Forelimb muscle (tissue), 1 donor: ENCODE measurements around the gene ZNF236. TPM values are rescaled to one million over a fixed set of nuclear protein-coding genes. Genes with fewer than 3 reads are reported as not detected.
"Not testable (repeated sequence)": the region's sequence is repeated elsewhere in the genome, so short reads cannot be mapped to it uniquely, and the experiment has no call there.

ENCODE experiments used
- DNase-seq: peaks from one replicate; pipeline ENCODE4 v3.0.0-alpha.2; 2013; ENCODE audit warnings: low read depth
- polyA plus RNA-seq: library from polyadenylated mRNA; unstranded; fragments of 120-200 nt; gene quantifications from one replicate; pipeline ENCODE4 v1.2.1, GENCODE V29; 2013; ENCODE audit not compliant: insufficient read length

Gene ZNF236
- polyA plus RNA-seq, 1 donor: 5.9 TPM

GRCh38 chr18:76944346-76944745, 122.0 kb downstream of the ZNF236 start:
- DNase-seq: not testable (repeated sequence)

- no peak for DNase-seq
These were observed 126.0 kb downstream of the ZNF236 start for GRCh38 chr18:76948345-76948744.

GRCh38 chr18:76951456-76952247, 129.3 kb downstream of the ZNF236 start:
- DNase-seq: no peak

- DNase-seq: no peak
These were observed 130.4 kb downstream of the ZNF236 start for GRCh38 chr18:76952747-76953146.

- DNase-seq: no peak
These were observed 130.8 kb downstream of the ZNF236 start for GRCh38 chr18:76953156-76953555.

GRCh38 chr18:76953583-76954233, 131.4 kb downstream of the ZNF236 start:
- no peak for DNase-seq

- DNase-seq: no peak
These were observed 133.3 kb downstream of the ZNF236 start for GRCh38 chr18:76955524-76956170.

- DNase-seq: no peak
These were observed 134.3 kb downstream of the ZNF236 start for GRCh38 chr18:76956648-76957047.

- no peak for DNase-seq
These were observed 135.3 kb downstream of the ZNF236 start for GRCh38 chr18:76957384-76958355.

GRCh38 chr18:76958692-76959341, 136.5 kb downstream of the ZNF236 start:
- no peak for DNase-seq

GRCh38 chr18:76959605-76960004, 137.2 kb downstream of the ZNF236 start:
- no peak for DNase-seq

- no peak for DNase-seq
These were observed 138.2 kb downstream of the ZNF236 start for GRCh38 chr18:76960528-76961035.

GRCh38 chr18:76962851-76963250, 140.5 kb downstream of the ZNF236 start:
- DNase-seq: no peak

- DNase-seq: no peak
These were observed 141.6 kb downstream of the ZNF236 start for GRCh38 chr18:76963936-76964335.

- not testable (repeated sequence) for DNase-seq
These were observed 143.3 kb downstream of the ZNF236 start for GRCh38 chr18:76965555-76966151.

- DNase-seq: not testable (repeated sequence)
These were observed 144.9 kb downstream of the ZNF236 start for GRCh38 chr18:76967299-76967698.

- DNase-seq: no peak
These were observed 145.5 kb downstream of the ZNF236 start for GRCh38 chr18:76967721-76968472.

- no peak for DNase-seq
These were observed 148.6 kb downstream of the ZNF236 start for GRCh38 chr18:76970770-76971559.

GRCh38 chr18:76972241-76972640, 149.9 kb downstream of the ZNF236 start:
- DNase-seq: no peak
